ENCODE measurements around the gene WDR41. TPM values are rescaled to one million over a fixed set of nuclear protein-coding genes. Genes with fewer than 3 reads are reported as not detected.
"Not testable (repeated sequence)": the region's sequence is repeated elsewhere in the genome, so short reads cannot be mapped to it uniquely, and the experiment has no call there.

The WDR41 gene
- total and polyA plus RNA-seq, 8 donors = 11.4 to 103 (median 35.7) TPM

DNA sequence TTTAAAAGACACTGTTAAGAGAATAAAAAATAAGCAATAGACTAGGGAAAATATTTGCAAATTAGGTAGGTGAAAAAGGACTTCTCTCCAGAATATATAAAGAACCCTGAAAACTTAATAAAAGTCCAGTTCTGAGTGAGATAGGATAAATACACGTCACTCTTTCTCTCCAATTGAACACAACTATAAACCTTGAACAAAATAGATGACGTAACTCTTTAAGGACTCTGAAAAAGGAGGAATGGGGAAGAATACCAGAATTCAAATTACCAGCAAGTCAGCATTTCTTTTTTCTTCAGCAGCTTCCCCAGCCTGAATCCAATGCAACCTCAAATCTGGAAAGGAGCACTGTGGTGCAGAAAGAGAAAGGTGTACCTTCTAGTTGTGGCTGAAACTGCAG is 6.8 kb upstream of the WDR41 start:
- H3K36me3 ChIP-seq = no peaks in the 10 kb centered on the region
- TF ChIP-seq POLR2AphosphoS5 (IDR thresholded peaks at IDR 0.05) = no peak
- TF ChIP-seq EP300 (IDR thresholded peaks at IDR 0.05) = no peak
- no peak for TF ChIP-seq POLR2A (IDR thresholded peaks at IDR 0.05)
- TF ChIP-seq, protein P1, sequence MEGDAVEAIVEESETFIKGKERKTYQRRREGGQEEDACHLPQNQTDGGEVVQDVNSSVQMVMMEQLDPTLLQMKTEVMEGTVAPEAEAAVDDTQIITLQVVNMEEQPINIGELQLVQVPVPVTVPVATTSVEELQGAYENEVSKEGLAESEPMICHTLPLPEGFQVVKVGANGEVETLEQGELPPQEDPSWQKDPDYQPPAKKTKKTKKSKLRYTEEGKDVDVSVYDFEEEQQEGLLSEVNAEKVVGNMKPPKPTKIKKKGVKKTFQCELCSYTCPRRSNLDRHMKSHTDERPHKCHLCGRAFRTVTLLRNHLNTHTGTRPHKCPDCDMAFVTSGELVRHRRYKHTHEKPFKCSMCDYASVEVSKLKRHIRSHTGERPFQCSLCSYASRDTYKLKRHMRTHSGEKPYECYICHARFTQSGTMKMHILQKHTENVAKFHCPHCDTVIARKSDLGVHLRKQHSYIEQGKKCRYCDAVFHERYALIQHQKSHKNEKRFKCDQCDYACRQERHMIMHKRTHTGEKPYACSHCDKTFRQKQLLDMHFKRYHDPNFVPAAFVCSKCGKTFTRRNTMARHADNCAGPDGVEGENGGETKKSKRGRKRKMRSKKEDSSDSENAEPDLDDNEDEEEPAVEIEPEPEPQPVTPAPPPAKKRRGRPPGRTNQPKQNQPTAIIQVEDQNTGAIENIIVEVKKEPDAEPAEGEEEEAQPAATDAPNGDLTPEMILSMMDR (IDR thresholded peaks at IDR 0.05) = no peak
- H3K4me1 ChIP-seq = no peaks in the 10 kb centered on the region
- DNase-seq = no peak
- no peak overlapping the region for H3K27ac ChIP-seq
- H3K9me3 ChIP-seq = peaks cover 0 to 11% (median 0%) of the 10 kb centered on the region in 4 donors
- H3K4me3 ChIP-seq = no peak overlapping the region
- 76 to 89% (median 84%) methylated on average over 2 of the region's 2 CpGs for WGBS, 5 donors
- intact Hi-C loops (cut with DNase I; ENCODE audit: low total_unique reads) = no loop called here
- no peaks in the 10 kb centered on the region for H3K27me3 ChIP-seq

DNA sequence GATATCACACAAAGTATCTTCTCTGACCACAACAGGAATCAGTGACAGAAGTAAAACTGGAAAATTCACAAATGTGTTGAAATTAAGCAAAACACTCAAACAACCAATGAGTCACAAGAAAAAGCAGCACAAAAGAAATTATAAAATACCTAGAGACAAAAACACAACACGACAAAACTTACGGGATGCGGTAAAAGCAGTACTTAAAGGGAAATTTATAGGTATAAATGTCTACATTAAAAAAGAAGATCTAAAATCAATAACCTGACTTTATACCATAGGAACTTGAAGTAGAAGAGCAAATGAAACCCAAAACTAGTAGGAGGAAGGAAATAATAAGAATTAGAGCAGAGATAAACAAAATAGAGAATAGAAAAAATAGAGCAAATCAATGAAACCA is 2.8 kb upstream of the WDR41 start:
- Histone ChIP-seq H3K4me1 (peaks cover 0 to 18% (median 14%) of the 10 kb centered on the region in 4 donors), H3K27ac (no peak overlapping the region), H3K4me3 (no peak overlapping the region), H3K27me3 (no peaks in the 10 kb centered on the region), H3K36me3 (no peaks in the 10 kb centered on the region), H3K9me3 (no peaks in the 10 kb centered on the region)
- intact Hi-C loops (cut with DNase I; ENCODE audit: low total_unique reads) = loop anchor here (5.0 kb wide), 1 partner anchor 358 kb away; no protein-coding TSS in a partner anchor
- WGBS, 5 donors = 93 to 96% (median 94%) methylated on average over 3 of the region's 3 CpGs
- TF ChIP-seq EP300 (IDR thresholded peaks at IDR 0.05) = no peak
- TF ChIP-seq, protein P1 (IDR thresholded peaks at IDR 0.05) = no peak
- TF ChIP-seq POLR2A (IDR thresholded peaks at IDR 0.05) = no peak
- TF ChIP-seq POLR2AphosphoS5 (IDR thresholded peaks at IDR 0.05) = no peak
- no peak for DNase-seq

DNA sequence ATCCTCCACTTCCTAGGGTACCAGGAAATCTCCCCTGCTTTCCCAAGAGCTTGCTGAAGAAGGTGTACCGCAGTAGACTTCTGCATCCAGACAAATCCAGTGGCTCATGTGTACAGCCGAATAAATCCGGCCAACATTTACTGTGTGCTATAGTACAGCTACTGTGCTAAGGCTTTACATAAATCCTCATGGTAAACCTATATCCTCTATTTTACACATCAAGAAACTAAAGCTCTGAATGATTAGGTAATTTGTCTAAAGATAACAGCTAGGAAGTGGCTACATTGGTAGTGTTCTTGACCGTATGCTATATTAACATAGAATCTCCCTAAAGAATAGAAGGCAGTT is 511 bp upstream of the WDR41 start:
- Histone ChIP-seq H3K36me3 (peaks cover 0 to 5% (median 2%) of the 10 kb centered on the region in 4 donors), H3K27me3 (no peaks in the 10 kb centered on the region), H3K4me3 (peak overlapping the region; percentile 72 to 85 (median 77)), H3K4me1 (peaks cover 2 to 36% (median 16%) of the 10 kb centered on the region in 4 donors), H3K9me3 (no peaks in the 10 kb centered on the region), H3K27ac (peak overlapping the region; percentile 95 to 97 (median 96))
- TF ChIP-seq POLR2A (IDR thresholded peaks at IDR 0.05) = no peak
- no peak for TF ChIP-seq EP300 (IDR thresholded peaks at IDR 0.05)
- TF ChIP-seq, protein P1 (IDR thresholded peaks at IDR 0.05) = no peak
- TF ChIP-seq POLR2AphosphoS5 (IDR thresholded peaks at IDR 0.05) = no peak
- 26 to 38% (median 31%) methylated on average over 4 of the region's 4 CpGs for WGBS, 5 donors
- DNase-seq = no peak
- intact Hi-C loops (cut with DNase I; ENCODE audit: low total_unique reads) = loop anchor here (5.0 kb wide), 1 partner anchor 355 kb away; no protein-coding TSS in a partner anchor

DNA sequence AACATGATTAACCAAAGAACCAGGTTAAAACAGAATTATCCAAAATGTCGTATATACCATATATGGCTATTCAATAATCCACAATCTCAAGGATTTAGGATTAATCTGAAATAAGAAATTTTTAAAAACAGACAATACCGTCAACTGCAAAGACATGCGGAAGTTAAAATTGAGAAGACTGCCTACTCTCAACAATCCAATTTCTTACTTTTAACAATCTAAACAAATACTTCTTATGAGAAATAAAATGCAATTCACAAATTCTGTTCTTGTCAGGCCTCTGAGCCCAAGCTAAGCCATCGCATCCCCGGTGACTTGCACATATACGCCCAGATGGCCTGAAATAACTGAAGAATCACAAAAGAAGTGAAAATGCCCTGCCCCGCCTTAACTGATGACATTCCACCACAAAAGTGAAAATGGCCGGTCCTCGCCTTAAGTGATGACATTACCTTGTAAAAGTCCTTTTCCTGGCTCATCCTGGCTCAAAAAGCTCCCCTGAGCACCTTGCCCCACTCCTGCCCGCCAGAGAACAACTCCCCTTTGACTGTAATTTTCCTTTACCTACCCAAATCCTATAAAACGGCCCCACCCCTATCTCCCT is 1.3 kb downstream of the WDR41 start:
- intact Hi-C loops (cut with DNase I; ENCODE audit: low total_unique reads) = loop anchor here (5.0 kb wide), 1 partner anchor 354 kb away; no protein-coding TSS in a partner anchor
- peak overlapping the region; percentile 20 to 97 (median 96) for H3K27ac ChIP-seq
- DNase-seq = peak in 1 of 2 donors; percentile 26

DNA sequence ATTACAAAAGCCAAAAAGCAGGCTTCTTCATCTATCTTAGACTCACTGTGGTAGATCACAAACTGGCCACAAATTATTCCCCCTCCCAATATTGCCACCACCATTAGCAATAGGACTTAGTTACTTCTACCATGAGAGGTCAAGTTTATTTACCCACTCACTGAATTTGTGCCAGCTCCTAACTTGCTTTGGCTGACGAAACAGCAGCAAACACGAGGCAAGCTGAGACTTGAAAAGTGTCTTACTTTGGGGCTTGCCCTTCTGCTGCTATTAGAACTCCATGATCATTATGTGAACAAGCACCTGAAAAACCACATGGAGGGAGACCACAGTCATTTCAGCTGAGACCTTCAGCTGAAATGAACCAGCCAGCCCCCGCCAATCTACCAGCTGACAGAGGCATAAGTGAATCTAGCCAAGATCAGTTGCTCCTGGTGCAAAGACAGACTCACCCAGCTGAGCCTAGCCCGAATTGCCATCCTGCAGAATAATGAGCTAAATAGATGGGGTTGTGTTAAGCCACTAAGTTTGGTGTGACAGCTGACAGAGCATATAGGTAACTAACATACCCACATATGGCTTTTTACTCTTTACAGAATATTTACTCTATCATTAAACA is 5.7 kb downstream of the WDR41 start:
- no peak overlapping the region for H3K27ac ChIP-seq
- intact Hi-C loops (cut with DNase I; ENCODE audit: low total_unique reads) = no loop called here
- TF ChIP-seq POLR2AphosphoS5 (IDR thresholded peaks at IDR 0.05) = no peak
- no peak for TF ChIP-seq POLR2A (IDR thresholded peaks at IDR 0.05)
- TF ChIP-seq, protein P1 (IDR thresholded peaks at IDR 0.05) = no peak
- TF ChIP-seq EP300 (IDR thresholded peaks at IDR 0.05) = no peak
- no peak overlapping the region for H3K4me3 ChIP-seq
- peak in 1 of 2 donors; percentile 11 for DNase-seq
- H3K27me3 ChIP-seq = no peaks in the 10 kb centered on the region
- peaks cover 5 to 42% (median 19%) of the 10 kb centered on the region in 4 donors for H3K4me1 ChIP-seq
- H3K9me3 ChIP-seq = no peaks in the 10 kb centered on the region
- peaks cover 0 to 30% (median 25%) of the 10 kb centered on the region in 4 donors for H3K36me3 ChIP-seq
- 30 to 59% (median 40%) methylated on average over 4 of the region's 4 CpGs for WGBS, 5 donors

More for the DNA sequence above, 1.3 kb downstream of the WDR41 start:
- 17 to 33% (median 20%) methylated on average over 11 of the region's 11 CpGs for WGBS, 5 donors
- peaks cover 5 to 48% (median 23%) of the 10 kb centered on the region in 4 donors for H3K4me1 ChIP-seq
- not testable (repeated sequence) for H3K9me3 ChIP-seq, H3K36me3 ChIP-seq, H3K27me3 ChIP-seq
- H3K4me3 ChIP-seq = peak overlapping the region; percentile 72 to 85 (median 77)
